ENCODE data around the gene HDAC9.

DNA sequence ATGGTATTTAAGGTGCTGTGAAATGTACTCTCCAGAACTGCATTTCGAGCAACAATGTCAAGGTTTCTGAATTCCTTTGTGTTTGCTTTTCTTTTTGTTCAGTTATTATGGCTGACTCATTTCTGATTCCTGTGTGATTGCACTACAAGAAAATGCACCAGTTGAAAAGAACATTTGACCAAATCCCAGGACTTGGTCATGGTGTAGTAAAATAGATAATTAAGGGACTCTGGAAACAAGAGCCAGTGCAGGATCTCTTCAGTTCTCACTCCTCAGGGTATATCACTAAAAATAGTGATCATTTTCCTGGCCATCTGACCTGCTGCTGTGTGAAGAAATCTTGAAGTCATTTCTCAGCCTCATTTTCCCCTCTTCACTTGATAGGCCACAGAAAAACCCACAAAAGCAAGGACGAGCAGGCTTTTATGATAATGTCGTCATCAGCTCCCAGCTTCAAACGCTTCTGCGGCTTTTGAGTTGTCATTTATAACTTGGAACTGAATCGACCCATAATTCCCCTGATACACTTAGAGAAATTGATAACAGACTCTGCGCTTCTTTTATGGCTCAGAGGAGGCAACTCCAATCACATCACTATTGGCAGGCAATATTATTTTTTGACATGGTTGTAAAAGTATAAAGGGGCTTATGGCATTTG, 274.7 kb downstream of the HDAC9 start:
- TF ChIP-seq, protein P1, sequence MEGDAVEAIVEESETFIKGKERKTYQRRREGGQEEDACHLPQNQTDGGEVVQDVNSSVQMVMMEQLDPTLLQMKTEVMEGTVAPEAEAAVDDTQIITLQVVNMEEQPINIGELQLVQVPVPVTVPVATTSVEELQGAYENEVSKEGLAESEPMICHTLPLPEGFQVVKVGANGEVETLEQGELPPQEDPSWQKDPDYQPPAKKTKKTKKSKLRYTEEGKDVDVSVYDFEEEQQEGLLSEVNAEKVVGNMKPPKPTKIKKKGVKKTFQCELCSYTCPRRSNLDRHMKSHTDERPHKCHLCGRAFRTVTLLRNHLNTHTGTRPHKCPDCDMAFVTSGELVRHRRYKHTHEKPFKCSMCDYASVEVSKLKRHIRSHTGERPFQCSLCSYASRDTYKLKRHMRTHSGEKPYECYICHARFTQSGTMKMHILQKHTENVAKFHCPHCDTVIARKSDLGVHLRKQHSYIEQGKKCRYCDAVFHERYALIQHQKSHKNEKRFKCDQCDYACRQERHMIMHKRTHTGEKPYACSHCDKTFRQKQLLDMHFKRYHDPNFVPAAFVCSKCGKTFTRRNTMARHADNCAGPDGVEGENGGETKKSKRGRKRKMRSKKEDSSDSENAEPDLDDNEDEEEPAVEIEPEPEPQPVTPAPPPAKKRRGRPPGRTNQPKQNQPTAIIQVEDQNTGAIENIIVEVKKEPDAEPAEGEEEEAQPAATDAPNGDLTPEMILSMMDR (conservative IDR thresholded peaks at IDR 0.05): no peak
- TF ChIP-seq ZFX (IDR thresholded peaks at IDR 0.05): no peak
